ENCODE measurements around the gene MRPL32.

DNA sequence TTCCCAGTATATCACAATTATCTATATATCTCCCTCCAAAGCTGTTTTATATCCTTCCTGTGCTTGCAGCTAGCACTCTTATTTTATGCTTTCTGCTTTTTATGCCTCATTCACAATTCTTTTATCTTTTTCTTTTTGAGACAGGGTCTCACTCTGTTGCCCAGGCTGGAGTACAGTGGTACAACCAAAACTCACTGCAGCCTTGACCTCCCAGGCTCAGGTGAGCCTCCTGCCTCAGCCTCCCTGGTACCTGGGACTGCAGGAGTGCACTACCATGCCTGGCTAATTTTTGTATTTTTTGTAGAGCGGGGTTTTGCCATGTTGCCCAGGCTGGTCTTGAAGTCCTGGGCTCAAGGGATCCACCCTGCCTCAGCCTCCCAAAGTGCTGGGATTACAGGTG lies 26.0 kb upstream of the MRPL32 start:
- TF ChIP-seq, protein P1, sequence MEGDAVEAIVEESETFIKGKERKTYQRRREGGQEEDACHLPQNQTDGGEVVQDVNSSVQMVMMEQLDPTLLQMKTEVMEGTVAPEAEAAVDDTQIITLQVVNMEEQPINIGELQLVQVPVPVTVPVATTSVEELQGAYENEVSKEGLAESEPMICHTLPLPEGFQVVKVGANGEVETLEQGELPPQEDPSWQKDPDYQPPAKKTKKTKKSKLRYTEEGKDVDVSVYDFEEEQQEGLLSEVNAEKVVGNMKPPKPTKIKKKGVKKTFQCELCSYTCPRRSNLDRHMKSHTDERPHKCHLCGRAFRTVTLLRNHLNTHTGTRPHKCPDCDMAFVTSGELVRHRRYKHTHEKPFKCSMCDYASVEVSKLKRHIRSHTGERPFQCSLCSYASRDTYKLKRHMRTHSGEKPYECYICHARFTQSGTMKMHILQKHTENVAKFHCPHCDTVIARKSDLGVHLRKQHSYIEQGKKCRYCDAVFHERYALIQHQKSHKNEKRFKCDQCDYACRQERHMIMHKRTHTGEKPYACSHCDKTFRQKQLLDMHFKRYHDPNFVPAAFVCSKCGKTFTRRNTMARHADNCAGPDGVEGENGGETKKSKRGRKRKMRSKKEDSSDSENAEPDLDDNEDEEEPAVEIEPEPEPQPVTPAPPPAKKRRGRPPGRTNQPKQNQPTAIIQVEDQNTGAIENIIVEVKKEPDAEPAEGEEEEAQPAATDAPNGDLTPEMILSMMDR (IDR thresholded peaks at IDR 0.05; ENCODE audit: borderline replicate concordance, extremely low read depth, low read length, poor library complexity, severe bottlenecking), result no peak
- TF ChIP-seq EZH2 (IDR thresholded peaks at IDR 0.05; ENCODE audit: borderline replicate concordance, low read depth, low read length, severe bottlenecking), result no peak
